Stomach (tissue), 9 donors: ENCODE measurements around the gene EIF6. TPM values are rescaled to one million over a fixed set of nuclear protein-coding genes. Genes with fewer than 3 reads are reported as not detected.

Experiments
- DNase-seq, 2 donors: peaks; one replicate each; pipeline versions ENCODE4 v3.0.0 to v3.0.0-alpha.2; 2013 to 2019
- H3K27ac ChIP-seq, 5 donors: fragments of 200-600 bp in 4 of 5; sonication (generic) in 4 of 5; one replicate each; pipeline ENCODE4 v1.5.1; 2013 to 2019; ENCODE audit warnings: mild to moderate bottlenecking in 1 of 5, moderate library complexity in 1 of 5
- H3K27me3 ChIP-seq, 3 donors: fragments of 200-600 bp; sonication (generic); one replicate each; pipeline ENCODE4 v1.5.1; 2017 to 2019; ENCODE audit warnings: mixed run types in 1 of 3
- H3K36me3 ChIP-seq, 4 donors: fragments of 200-600 bp; sonication (generic); 1 replicate in 3 of 4; 2 replicates in 1 of 4; pipeline ENCODE4 v1.5.1; 2016 to 2019
- H3K4me1 ChIP-seq, 4 donors: fragments of 200-600 bp; sonication (generic); one replicate each; pipeline ENCODE4 v1.5.1; 2016 to 2019
- H3K4me3 ChIP-seq, 4 donors: fragments of 200-600 bp; sonication (generic) in 3 of 4; one replicate each; pipeline ENCODE4 v1.5.1; 2016 to 2019; ENCODE audit warnings: mild to moderate bottlenecking in 1 of 4
- H3K9me3 ChIP-seq, 4 donors: fragments of 200-600 bp; sonication (generic); one replicate each; pipeline ENCODE4 v1.5.1; 2016 to 2019
- CTCF ChIP-seq, 7 experiments: fragments of 450-650 bp in 4 of 7; fragments of 200-600 bp in 3 of 7; sonication (generic) in 3 of 7; IDR thresholded peaks; one replicate each; pipeline ENCODE4 v1.5.1; 2016 to 2019; ENCODE audit warnings: antibody characterized with exemption in 7 of 7, control low read depth in 2 of 7, mild to moderate bottlenecking in 1 of 7
- EP300 ChIP-seq: sonication (generic); formaldehyde crosslinking; IDR thresholded peaks from one replicate; pipeline ENCODE4 v1.6.1; 2017; ENCODE audit warnings: antibody characterized with exemption
- POLR2A ChIP-seq, 4 donors: fragments of 450-650 bp; IDR thresholded peaks; one replicate each; pipeline ENCODE4 v1.6.1; 2016; ENCODE audit warnings: antibody characterized with exemption in 4 of 4, control low read depth in 2 of 4, mild to moderate bottlenecking in 1 of 4, moderate library complexity in 1 of 4
- POLR2AphosphoS5 ChIP-seq, 3 donors: sonication (generic); formaldehyde crosslinking; IDR thresholded peaks; one replicate each; pipeline ENCODE4 v1.6.1; 2016; ENCODE audit warnings: antibody characterized with exemption in 3 of 3
- WGBS, 5 donors: extraction: QIAGEN DNeasy Blood & Tissue Kit in 3 of 5; methylation state at CpG; one replicate each; pipeline versions ENCODE4 v1.1.5 to v1.1.7; 2013 to 2018; 5-methylcytosine and 5-hydroxymethylcytosine counted together
- intact Hi-C: fragments of 100-400 bp; cut with DNase I; formaldehyde crosslinking; loops from one replicate; pipeline ENCODE4 v1.15.1; 2023; ENCODE audit warnings: low total_unique reads
- polyA plus RNA-seq, 3 donors: library from polyadenylated mRNA; stranded (reverse); fragments of 200-250 nt; gene quantifications; one replicate each; pipeline ENCODE4 v1.2.3, GENCODE V29; 2013
- total RNA-seq, 5 donors: library from RNA; depleted of rRNA; stranded (reverse); fragments of >200 nt; gene quantifications; one replicate each; pipeline versions ENCODE4 v1.1.0 to v1.2.3, GENCODE V29; 2014 to 2016
- donor health status: healthy with polysubstance abuse.
- donor health status: Bipolar disorder and iron deficiency.
- donor health status: healthy.

Gene EIF6
- total and polyA plus RNA-seq, 8 donors, result 16.3 to 163 (median 99.1) TPM

GRCh38 chr20:35248641-35249475, 35.7 kb downstream of the EIF6 start:
- no peak overlapping the region for H3K4me3 ChIP-seq
- no peaks in the 10 kb centered on the region for H3K27me3 ChIP-seq
- intact Hi-C loops, result no loop called here
- WGBS, 5 donors, result 84 to 94% (median 90%) methylated on average over 9 of the region's 9 CpGs
- H3K27ac ChIP-seq, result no peak overlapping the region
- TF ChIP-seq CTCF (IDR thresholded peaks at IDR 0.05), result no peak
- TF ChIP-seq POLR2AphosphoS5 (IDR thresholded peaks at IDR 0.05), result no peak
- no peak for TF ChIP-seq POLR2A (IDR thresholded peaks at IDR 0.05)
- no peak for TF ChIP-seq EP300
- H3K4me1 ChIP-seq, result peaks cover 0 to 10% (median 3%) of the 10 kb centered on the region in 4 donors
- no peaks in the 10 kb centered on the region for H3K9me3 ChIP-seq
- DNase-seq, result no peak
- H3K36me3 ChIP-seq, result peaks cover 0 to 9% (median 0%) of the 10 kb centered on the region in 4 donors

GRCh38 chr20:35246723-35247122, 37.8 kb downstream of the EIF6 start:
- intact Hi-C loops, result no loop called here
- 91 to 95% (median 94%) methylated on average over 12 of the region's 12 CpGs for WGBS, 5 donors

GRCh38 chr20:35243986-35244385, 40.6 kb downstream of the EIF6 start:
- no peak for DNase-seq
- Histone ChIP-seq H3K27me3 (no peaks in the 10 kb centered on the region), H3K36me3 (peaks cover 0 to 6% (median 0%) of the 10 kb centered on the region in 4 donors), H3K9me3 (no peaks in the 10 kb centered on the region), H3K27ac (no peak overlapping the region), H3K4me3 (no peak overlapping the region), H3K4me1 (no peaks in the 10 kb centered on the region)
- TF ChIP-seq POLR2A (IDR thresholded peaks at IDR 0.05) (no peak), EP300 (no peak)
- 50 to 64% (median 55%) methylated on average over 2 of the region's 2 CpGs for WGBS, 5 donors
- intact Hi-C loops, result no loop called here

More at GRCh38 chr20:35246723-35247122, 37.8 kb downstream of the EIF6 start:
- peaks cover 0 to 6% (median 0%) of the 10 kb centered on the region in 4 donors for H3K36me3 ChIP-seq
- H3K9me3 ChIP-seq, result no peaks in the 10 kb centered on the region
- no peak overlapping the region for H3K27ac ChIP-seq
- H3K4me3 ChIP-seq, result no peak overlapping the region
- H3K27me3 ChIP-seq, result no peaks in the 10 kb centered on the region
- H3K4me1 ChIP-seq, result peaks cover 0 to 1% (median under 1%) of the 10 kb centered on the region in 4 donors
- TF ChIP-seq EP300, result no peak
- no peak for TF ChIP-seq POLR2AphosphoS5 (IDR thresholded peaks at IDR 0.05)
- TF ChIP-seq CTCF (IDR thresholded peaks at IDR 0.05), result no peak
- no peak for TF ChIP-seq POLR2A (IDR thresholded peaks at IDR 0.05)
- DNase-seq, result no peak

GRCh38 chr20:35243317-35243716, 41.3 kb downstream of the EIF6 start:
- no peak overlapping the region for H3K4me3 ChIP-seq
- H3K27me3 ChIP-seq, result no peaks in the 10 kb centered on the region
- no peaks in the 10 kb centered on the region for H3K9me3 ChIP-seq
- TF ChIP-seq CTCF (IDR thresholded peaks at IDR 0.05), result no peak
- no peak for TF ChIP-seq POLR2A (IDR thresholded peaks at IDR 0.05)
- TF ChIP-seq POLR2AphosphoS5 (IDR thresholded peaks at IDR 0.05), result no peak
- TF ChIP-seq EP300, result no peak
- no peak for DNase-seq
- intact Hi-C loops, result no loop called here
- peaks cover 0 to 6% (median 0%) of the 10 kb centered on the region in 4 donors for H3K36me3 ChIP-seq
- H3K4me1 ChIP-seq, result no peaks in the 10 kb centered on the region
- no peak overlapping the region for H3K27ac ChIP-seq
- WGBS, 5 donors, result 56 to 71% (median 63%) methylated on average over 2 of the region's 2 CpGs
